Heart left ventricle (tissue), 13 donors: ENCODE data around the gene KIRREL3.

ENCODE experiments used
- POLR2A ChIP-seq, 2 donors: fragments of 450-650 bp; IDR thresholded peaks; one replicate each; pipeline ENCODE4 v1.6.1; 2017; ENCODE audit warnings: antibody characterized with exemption in 2 of 2, mild to moderate bottlenecking in 2 of 2, moderate library complexity in 2 of 2
- TF ChIP-seq, protein P1 (sequence below), 12 donors: fragments of 200-600 bp; sonication (generic) in 4 of 12; IDR thresholded peaks; one replicate each; pipeline versions ENCODE4 v1.5.0 to v1.8.0; 2018 to 2022; ENCODE audit warnings: antibody characterized with exemption in 12 of 12, mild to moderate bottlenecking in 5 of 12
- donor health status: ischemic (EF 13 %, LVEDD 7.1; RV severe dilation, severe dysfunction).
- donor health status: DM: no; HTN: yes; CAD: no.
- donor health status: DM: no; HTN: no; CAD: no.
- donor health status: ischemic (EF 25% LVEDD 6.9; RV normal size, moderate dysfunction).
- donor health status: ischemic (EF 25% LVEDD 5.7; RV mildly dilated, moderate dysfunction).
- donor health status: ischemic (EF 35%, LVEDD 5.7; RV mildly dilated, moderate dysfunction).
- donor health status: nonischemic (EF 11% LVEDD 7.7; RV severe dilation, severe dysfunction).
- donor health status: DM: yes; HTN: yes; CAD: no.
- donor health status: PGD.
- donor health status: ischemic (EF 29% LVEDD 5.4; RV normal size, mild dysfunction).
- donor health status: nonischemic (EF 23%, LVEDD 6.1; RV moderate dilation, normal function).

DNA sequence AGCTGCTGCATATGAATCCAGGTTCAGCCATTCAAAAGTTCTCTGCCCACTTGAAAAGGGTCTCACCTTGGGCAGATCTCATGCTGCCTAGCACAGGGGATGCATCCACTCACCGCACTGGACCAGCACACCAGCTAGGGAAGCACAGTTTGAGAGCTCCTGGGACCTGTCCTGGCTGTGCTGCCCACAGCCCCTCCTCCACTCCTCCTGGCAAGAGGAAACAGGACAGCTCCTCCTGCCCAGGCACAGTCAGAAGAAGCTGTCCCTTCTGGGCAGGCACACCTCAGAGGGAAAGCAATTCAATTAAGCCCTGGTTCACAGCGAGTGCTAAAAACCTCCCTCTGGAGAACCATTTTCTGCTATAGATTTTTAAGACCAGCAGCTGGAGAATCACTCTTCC, 498.4 kb downstream of the KIRREL3 start:
- TF ChIP-seq, protein P1, sequence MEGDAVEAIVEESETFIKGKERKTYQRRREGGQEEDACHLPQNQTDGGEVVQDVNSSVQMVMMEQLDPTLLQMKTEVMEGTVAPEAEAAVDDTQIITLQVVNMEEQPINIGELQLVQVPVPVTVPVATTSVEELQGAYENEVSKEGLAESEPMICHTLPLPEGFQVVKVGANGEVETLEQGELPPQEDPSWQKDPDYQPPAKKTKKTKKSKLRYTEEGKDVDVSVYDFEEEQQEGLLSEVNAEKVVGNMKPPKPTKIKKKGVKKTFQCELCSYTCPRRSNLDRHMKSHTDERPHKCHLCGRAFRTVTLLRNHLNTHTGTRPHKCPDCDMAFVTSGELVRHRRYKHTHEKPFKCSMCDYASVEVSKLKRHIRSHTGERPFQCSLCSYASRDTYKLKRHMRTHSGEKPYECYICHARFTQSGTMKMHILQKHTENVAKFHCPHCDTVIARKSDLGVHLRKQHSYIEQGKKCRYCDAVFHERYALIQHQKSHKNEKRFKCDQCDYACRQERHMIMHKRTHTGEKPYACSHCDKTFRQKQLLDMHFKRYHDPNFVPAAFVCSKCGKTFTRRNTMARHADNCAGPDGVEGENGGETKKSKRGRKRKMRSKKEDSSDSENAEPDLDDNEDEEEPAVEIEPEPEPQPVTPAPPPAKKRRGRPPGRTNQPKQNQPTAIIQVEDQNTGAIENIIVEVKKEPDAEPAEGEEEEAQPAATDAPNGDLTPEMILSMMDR (IDR thresholded peaks at IDR 0.05) = no peak
- no peak for TF ChIP-seq POLR2A (IDR thresholded peaks at IDR 0.05)
